CD14-positive monocyte (primary cell): ENCODE measurements around the gene RGS13. TPM values are rescaled to one million over a fixed set of nuclear protein-coding genes. Genes with fewer than 3 reads are reported as not detected.

Experiments
- DNase-seq, 3 donors: peaks; one replicate each; pipeline ENCODE4 v3.0.0-alpha.2; 2011 to 2022
- H2AFZ ChIP-seq: 2 replicates; pipeline ENCODE4 v1.6.0; 2012; ENCODE audit warnings: mild to moderate bottlenecking, low read depth, low read length, inconsistent platforms; ENCODE audit not compliant: insufficient read depth, poor library complexity, severe bottlenecking
- H3K27ac ChIP-seq, 2 donors: 1 replicate in 1 of 2; 2 replicates in 1 of 2; pipeline ENCODE4 v1.5.1; 2012 to 2013; ENCODE audit warnings: low read length in 2 of 2, control low read depth in 1 of 2, inconsistent platforms in 1 of 2, low read depth in 1 of 2, mild to moderate bottlenecking in 1 of 2
- H3K27me3 ChIP-seq, 2 donors: one replicate each; pipeline versions ENCODE4 v1.6.0 to v1.6.1; 2011 to 2013; ENCODE audit warnings: low read length in 2 of 2; ENCODE audit not compliant: control insufficient read depth in 2 of 2, insufficient read depth in 2 of 2
- H3K36me3 ChIP-seq, 2 donors: replicated peaks in 1 of 2; 1 replicate in 1 of 2; 2 replicates in 1 of 2; pipeline versions ENCODE4 v1.5.1 to v1.6.1; 2012 to 2013; ENCODE audit warnings: low read length in 2 of 2, control low read depth in 1 of 2, inconsistent platforms in 1 of 2, mild to moderate bottlenecking in 1 of 2; ENCODE audit not compliant: insufficient read depth in 2 of 2, control insufficient read depth in 1 of 2
- H3K4me1 ChIP-seq, 2 donors: 1 replicate in 1 of 2; 2 replicates in 1 of 2; pipeline versions ENCODE4 v1.5.1 to v1.6.1; 2012 to 2013; ENCODE audit warnings: low read length in 2 of 2, control low read depth in 1 of 2, inconsistent platforms in 1 of 2, mild to moderate bottlenecking in 1 of 2, moderate library complexity in 1 of 2; ENCODE audit not compliant: insufficient read depth in 2 of 2, control insufficient read depth in 1 of 2
- H3K4me2 ChIP-seq: replicated peaks from 2 replicates; pipeline ENCODE3; 2012; ENCODE audit warnings: low read length, moderate library complexity, mild to moderate bottlenecking; ENCODE audit not compliant: poor library complexity, severe bottlenecking; ENCODE audit errors: extremely low read depth
- H3K4me3 ChIP-seq, 3 experiments: fragments of 200-600 bp in 1 of 3; sonication (generic) in 1 of 3; replicated peaks in 1 of 3; 1 replicate in 2 of 3; 2 replicates in 1 of 3; pipeline ENCODE4 v1.5.1; 2011 to 2013; ENCODE audit warnings: low read length in 3 of 3, mild to moderate bottlenecking in 3 of 3, control low read depth in 2 of 3, low read depth in 2 of 3, inconsistent platforms in 1 of 3, moderate library complexity in 1 of 3
- H3K79me2 ChIP-seq: 2 replicates; pipeline ENCODE4 v1.6.0; 2012; ENCODE audit warnings: mild to moderate bottlenecking, control low read depth, inconsistent platforms, low read length, moderate library complexity; ENCODE audit not compliant: insufficient read depth
- H3K9ac ChIP-seq: 2 replicates; pipeline ENCODE4 v1.6.0; 2017; ENCODE audit warnings: low read length, mild to moderate bottlenecking; ENCODE audit not compliant: insufficient read depth, poor library complexity, severe bottlenecking
- H3K9me3 ChIP-seq, 2 donors: replicated peaks in 1 of 2; 1 replicate in 1 of 2; 2 replicates in 1 of 2; pipeline versions ENCODE4 v1.5.1 to v1.6.1; 2012 to 2013; ENCODE audit warnings: low read length in 2 of 2, control low read depth in 1 of 2; ENCODE audit not compliant: control insufficient read depth in 1 of 2, insufficient read depth in 1 of 2
- H4K20me1 ChIP-seq: 2 replicates; pipeline ENCODE4 v1.6.0; 2012; ENCODE audit warnings: mild to moderate bottlenecking, low read length, control low read depth, moderate library complexity; ENCODE audit not compliant: insufficient read depth
- H3K27ac Mint-ChIP-seq, 7 donors: one replicate each; pipeline ENCODE4 v1.8.0; 2020; ENCODE audit warnings: mild to moderate bottlenecking in 7 of 7, mixed read lengths in 7 of 7, moderate library complexity in 6 of 7, inconsistent platforms in 2 of 7
- H3K27me3 Mint-ChIP-seq, 3 donors: one replicate each; pipeline ENCODE4 v1.8.0; 2021 to 2022; ENCODE audit warnings: low read depth in 3 of 3, mild to moderate bottlenecking in 3 of 3, mixed read lengths in 3 of 3, moderate library complexity in 3 of 3, inconsistent platforms in 1 of 3
- H3K36me3 Mint-ChIP-seq, 2 donors: one replicate each; pipeline ENCODE4 v1.8.0; 2020; ENCODE audit warnings: mixed read lengths in 2 of 2, inconsistent platforms in 1 of 2, mild to moderate bottlenecking in 1 of 2
- H3K4me1 Mint-ChIP-seq: one replicate; pipeline ENCODE4 v1.8.0; 2020; ENCODE audit warnings: mild to moderate bottlenecking, mixed read lengths
- H3K4me3 Mint-ChIP-seq, 2 donors: one replicate each; pipeline ENCODE4 v1.8.0; 2020; ENCODE audit warnings: mild to moderate bottlenecking in 2 of 2, mixed read lengths in 2 of 2, moderate library complexity in 1 of 2
- H3K9me3 Mint-ChIP-seq, 7 donors: one replicate each; pipeline ENCODE4 v1.8.0; 2020 to 2022; ENCODE audit warnings: mixed read lengths in 7 of 7, mild to moderate bottlenecking in 6 of 7, moderate library complexity in 6 of 7, inconsistent platforms in 2 of 7
- WGBS: methylation state at CpG from one replicate; pipeline ENCODE4 v1.1.5; 2013; ENCODE audit warnings: missing lambda C conversion rate; ENCODE audit not compliant: insufficient coverage; 5-methylcytosine and 5-hydroxymethylcytosine counted together
- intact Hi-C, 2 donors: fragments of 100-400 bp; cut with micrococcal nuclease; formaldehyde crosslinking; loops; one replicate each; pipeline versions ENCODE4 v1.15.0 to v1.15.1; 2023
- polyA plus RNA-seq, 3 donors: library from polyadenylated mRNA; depleted of rRNA in 1 of 3; unstranded in 2 of 3; stranded (reverse) in 1 of 3; fragments of 300-500 nt in 2 of 3; fragments of >200 nt in 1 of 3; fragmentation: Illumina TruSeq in 2 of 3; gene quantifications; 1 replicate in 2 of 3; 2 replicates in 1 of 3; pipeline ENCODE4 v1.2.3, GENCODE V29; 2012 to 2021
- TF ChIP-seq, protein P1 (sequence below): fragments of 200-600 bp; IDR thresholded peaks from one replicate; pipeline ENCODE4 v1.8.0; 2022; ENCODE audit warnings: antibody characterized with exemption, mild to moderate bottlenecking

Gene RGS13
- polyA plus RNA-seq, 3 donors: not detected

DNA sequence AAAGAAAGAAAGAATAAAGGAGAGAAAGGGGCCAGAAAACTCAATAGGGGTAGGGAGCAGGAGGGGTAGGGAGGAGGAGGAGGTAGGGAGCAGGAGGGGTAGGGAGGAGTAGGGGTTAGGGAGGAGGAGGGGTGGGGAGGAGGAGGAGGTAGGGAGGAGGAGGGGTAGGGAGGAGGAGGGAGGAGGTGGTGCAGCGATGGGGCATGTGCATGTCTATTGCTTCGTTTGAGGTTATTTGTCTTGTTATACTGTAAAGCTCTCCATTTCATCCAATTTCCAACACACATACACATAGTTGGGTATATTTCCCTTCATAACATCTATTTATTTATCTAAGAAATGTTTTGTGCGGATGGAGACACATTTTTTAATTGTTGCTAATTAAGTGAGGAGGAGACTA, 40.6 kb upstream of the RGS13 start:
- DNase-seq: no peak
- WGBS: no CpG with 5 or more reads among the region's 3 CpGs
- H3K27ac ChIP-seq: no peak overlapping the region
- H3K4me2 ChIP-seq: no peak overlapping the region
- H3K4me3 ChIP-seq: no peak overlapping the region
- H3K79me2 ChIP-seq: no peaks in the 10 kb centered on the region
- H2AFZ ChIP-seq: no peak overlapping the region
- Mint-ChIP-seq H3K27ac (no peak overlapping the region), H3K36me3 (no peaks in the 10 kb centered on the region), H3K4me3 (no peak overlapping the region), H3K9me3 (no peaks in the 10 kb centered on the region), H3K4me1 (no peaks in the 10 kb centered on the region), H3K27me3 (peaks cover 0 to 2% (median 0%) of the 10 kb centered on the region in 3 donors)
- no peaks in the 10 kb centered on the region for H3K27me3 ChIP-seq
- intact Hi-C loops: no loop called here
- H3K9ac ChIP-seq: no peak overlapping the region
- no peaks in the 10 kb centered on the region for H3K36me3 ChIP-seq
- no peaks in the 10 kb centered on the region for H3K4me1 ChIP-seq
- TF ChIP-seq, protein P1, sequence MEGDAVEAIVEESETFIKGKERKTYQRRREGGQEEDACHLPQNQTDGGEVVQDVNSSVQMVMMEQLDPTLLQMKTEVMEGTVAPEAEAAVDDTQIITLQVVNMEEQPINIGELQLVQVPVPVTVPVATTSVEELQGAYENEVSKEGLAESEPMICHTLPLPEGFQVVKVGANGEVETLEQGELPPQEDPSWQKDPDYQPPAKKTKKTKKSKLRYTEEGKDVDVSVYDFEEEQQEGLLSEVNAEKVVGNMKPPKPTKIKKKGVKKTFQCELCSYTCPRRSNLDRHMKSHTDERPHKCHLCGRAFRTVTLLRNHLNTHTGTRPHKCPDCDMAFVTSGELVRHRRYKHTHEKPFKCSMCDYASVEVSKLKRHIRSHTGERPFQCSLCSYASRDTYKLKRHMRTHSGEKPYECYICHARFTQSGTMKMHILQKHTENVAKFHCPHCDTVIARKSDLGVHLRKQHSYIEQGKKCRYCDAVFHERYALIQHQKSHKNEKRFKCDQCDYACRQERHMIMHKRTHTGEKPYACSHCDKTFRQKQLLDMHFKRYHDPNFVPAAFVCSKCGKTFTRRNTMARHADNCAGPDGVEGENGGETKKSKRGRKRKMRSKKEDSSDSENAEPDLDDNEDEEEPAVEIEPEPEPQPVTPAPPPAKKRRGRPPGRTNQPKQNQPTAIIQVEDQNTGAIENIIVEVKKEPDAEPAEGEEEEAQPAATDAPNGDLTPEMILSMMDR: no peak
- no peaks in the 10 kb centered on the region for H4K20me1 ChIP-seq
- H3K9me3 ChIP-seq: no peaks in the 10 kb centered on the region

DNA sequence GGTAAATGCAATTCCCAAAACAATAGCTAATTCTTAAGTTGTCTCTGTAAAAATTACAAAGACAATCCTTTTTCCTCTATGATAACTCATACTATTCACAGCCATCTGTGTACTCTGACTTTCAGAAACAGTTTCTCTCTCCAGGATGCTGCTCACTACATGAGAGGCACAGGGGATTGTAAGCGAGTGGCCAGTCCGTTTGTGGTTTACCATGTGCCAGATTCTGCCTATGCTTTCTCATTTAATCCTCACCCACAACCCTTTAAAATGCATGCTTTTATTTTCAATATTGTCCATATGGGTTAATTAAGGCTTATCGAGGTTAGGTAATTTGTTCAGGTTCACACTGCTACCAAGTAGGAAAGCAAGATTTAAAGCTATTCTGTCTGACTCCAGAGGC, 37.4 kb upstream of the RGS13 start:
- H3K36me3 Mint-ChIP-seq: no peaks in the 10 kb centered on the region
- Histone ChIP-seq H3K9ac (no peak overlapping the region), H3K4me2 (no peak overlapping the region), H3K79me2 (no peaks in the 10 kb centered on the region), H3K27me3 (no peaks in the 10 kb centered on the region), H2AFZ (no peak overlapping the region), H3K9me3 (no peaks in the 10 kb centered on the region), H3K4me3 (no peak overlapping the region), H3K36me3 (no peaks in the 10 kb centered on the region), H3K27ac (no peak overlapping the region), H4K20me1 (no peaks in the 10 kb centered on the region), H3K4me1 (no peaks in the 10 kb centered on the region)
- H3K4me3 Mint-ChIP-seq: no peak overlapping the region
- intact Hi-C loops: no loop called here
- WGBS: no CpG with 5 or more reads among the region's 3 CpGs
- H3K4me1 Mint-ChIP-seq: no peaks in the 10 kb centered on the region
- H3K27ac Mint-ChIP-seq: no peak overlapping the region
- no peaks in the 10 kb centered on the region for H3K9me3 Mint-ChIP-seq
- H3K27me3 Mint-ChIP-seq: peaks cover 0 to 2% (median 0%) of the 10 kb centered on the region in 3 donors
- TF ChIP-seq, protein P1: no peak
- no peak for DNase-seq
